Heart left ventricle (tissue), 16 donors: ENCODE data around the gene GSTM4. TPM values are rescaled to one million over a fixed set of nuclear protein-coding genes. Genes with fewer than 3 reads are reported as not detected.
A peak's percentile ranks its signal among the peaks of the same experiment; 100 is the strongest.

Source experiments
- ATAC-seq, 4 donors: fragments of 200-7000 bp; cut with Tn5 transposase; one replicate each; pipeline ENCODE4 v1.9.1; 2020 to 2022; ENCODE audit warnings: moderate library complexity in 4 of 4, mild to moderate bottlenecking in 3 of 4, moderate number of reproducible peaks in 1 of 4
- DNase-seq, 5 donors: peaks; one replicate each; pipeline ENCODE4 v3.0.0-alpha.2; 2020
- H3K27ac ChIP-seq, 12 donors: fragments of 200-600 bp; sonication (generic) in 4 of 12; one replicate each; pipeline versions ENCODE4 v1.5.0 to v1.8.0; 2016 to 2022; ENCODE audit warnings: mild to moderate bottlenecking in 2 of 12
- H3K27me3 ChIP-seq, 9 donors: fragments of 200-600 bp; sonication (generic) in 2 of 9; one replicate each; pipeline versions ENCODE4 v1.5.1 to v1.8.0; 2016 to 2022; ENCODE audit warnings: mild to moderate bottlenecking in 3 of 9
- H3K36me3 ChIP-seq, 9 donors: fragments of 200-600 bp; sonication (generic) in 2 of 9; one replicate each; pipeline versions ENCODE4 v1.5.0 to v1.8.0; 2018 to 2022; ENCODE audit warnings: mild to moderate bottlenecking in 2 of 9
- H3K4me1 ChIP-seq, 12 donors: fragments of 200-600 bp; sonication (generic) in 4 of 12; one replicate each; pipeline versions ENCODE4 v1.5.0 to v1.8.0; 2016 to 2022; ENCODE audit warnings: mild to moderate bottlenecking in 3 of 12
- H3K4me3 ChIP-seq, 12 donors: fragments of 200-600 bp; sonication (generic) in 4 of 12; one replicate each; pipeline versions ENCODE4 v1.5.0 to v1.8.0; 2017 to 2022; ENCODE audit warnings: mild to moderate bottlenecking in 9 of 12, moderate library complexity in 4 of 12
- H3K9me3 ChIP-seq, 12 donors: fragments of 200-600 bp; sonication (generic) in 4 of 12; one replicate each; pipeline versions ENCODE4 v1.5.0 to v1.8.0; 2016 to 2022; ENCODE audit warnings: mild to moderate bottlenecking in 1 of 12
- CTCF ChIP-seq, 12 donors: fragments of 200-600 bp; sonication (generic) in 4 of 12; IDR thresholded peaks; one replicate each; pipeline versions ENCODE4 v1.5.0 to v1.8.0; 2018 to 2022; ENCODE audit warnings: antibody characterized with exemption in 12 of 12, mild to moderate bottlenecking in 5 of 12
- POLR2A ChIP-seq, 2 donors: fragments of 450-650 bp; IDR thresholded peaks; one replicate each; pipeline ENCODE4 v1.6.1; 2017; ENCODE audit warnings: antibody characterized with exemption in 2 of 2, mild to moderate bottlenecking in 2 of 2, moderate library complexity in 2 of 2
- WGBS, 4 donors: extraction: QIAGEN DNeasy Blood & Tissue Kit in 2 of 4; methylation state at CpG; one replicate each; pipeline versions ENCODE4 v1.1.5 to v1.1.7; 2013 to 2018; 5-methylcytosine and 5-hydroxymethylcytosine counted together
- intact Hi-C, 10 donors: fragments of 100-400 bp; cut with DNase I; formaldehyde crosslinking; loops; one replicate each; pipeline versions ENCODE4 v1.11.1 to v1.14.2; 2022
- polyA plus RNA-seq, 2 donors: library from polyadenylated mRNA; stranded (reverse); fragments of 200-250 nt; gene quantifications; one replicate each; pipeline ENCODE4 v1.2.3, GENCODE V29; 2013
- total RNA-seq, 9 donors: library from RNA; depleted of rRNA in 2 of 9; stranded (reverse); fragments of >200 nt in 2 of 9; fragmentation: NEBNext Ultra II Directional in 3 of 9; extraction: Animal tissue kit (Norgen Biotek cat#: 25700) in 3 of 9; gene quantifications; one replicate each; pipeline versions ENCODE4 v1.1.0 to v1.2.4, GENCODE V29; 2016 to 2023
- donor health status: ischemic (EF 13 %, LVEDD 7.1; RV severe dilation, severe dysfunction).
- donor health status: healthy with polysubstance abuse.
- donor health status: DM: no; HTN: yes; CAD: no.
- donor health status: DM: no; HTN: no; CAD: no.
- donor health status: ischemic (EF 25% LVEDD 6.9; RV normal size, moderate dysfunction).
- donor health status: ischemic (EF 25% LVEDD 5.7; RV mildly dilated, moderate dysfunction).
- donor health status: healthy.
- donor health status: DM: yes; HTN: yes; CAD: no.
- donor health status: ischemic (EF 35%, LVEDD 5.7; RV mildly dilated, moderate dysfunction).
- donor health status: nonischemic (EF 11% LVEDD 7.7; RV severe dilation, severe dysfunction).
- donor health status: DM: yes; HTN: yes; CAD: no.
- donor health status: PGD.
- donor health status: ischemic (EF 29% LVEDD 5.4; RV normal size, mild dysfunction).
- donor health status: nonischemic (EF 23%, LVEDD 6.1; RV moderate dilation, normal function).

GSTM4 gene
- total and polyA plus RNA-seq, 11 donors = 21.7 to 48.4 (median 42.1) TPM

GRCh38 chr1:109620401-109620791 is 35.5 kb upstream of the GSTM4 start:
- WGBS, 4 donors = 0 to 2% (median 0%) methylated on average over 6 to 9 of the region's 9 CpGs
- ATAC-seq (peak; percentile 3 to 50 (median 33)), DNase-seq (peak in 2 of 5 donors; percentile 58 to 66)
- intact Hi-C loops = loop anchor here in 2 of 10 donors (2.0 to 5.0 kb wide), 2 partner anchors 73 to 74 kb away; partner anchors contain the start of gene GNAI3 (in 1 of the 2)
- Histone ChIP-seq H3K36me3 (no peaks in the 10 kb centered on the region), H3K9me3 (no peaks in the 10 kb centered on the region), H3K4me3 (peak overlapping the region; percentile 46 to 86 (median 68)), H3K27me3 (no peaks in the 10 kb centered on the region), H3K4me1 (peaks cover 0 to 89% (median 34%) of the 10 kb centered on the region in 12 donors), H3K27ac (peak overlapping the region; percentile 28 to 96 (median 80))
- no peak for TF ChIP-seq POLR2A (IDR thresholded peaks at IDR 0.05)
- TF ChIP-seq CTCF (IDR thresholded peaks at IDR 0.05) = no peak

- Histone ChIP-seq H3K4me1 (peaks cover 0 to 84% (median 34%) of the 10 kb centered on the region in 12 donors), H3K36me3 (peaks cover 0 to 2% (median 0%) of the 10 kb centered on the region in 9 donors)
These were observed 35.0 kb upstream of the GSTM4 start for GRCh38 chr1:109620841-109621286.

GRCh38 chr1:109621379-109622136 is 34.3 kb upstream of the GSTM4 start:
- ATAC-seq (no peak), DNase-seq (no peak)
- TF ChIP-seq POLR2A (IDR thresholded peaks at IDR 0.05) (no peak), CTCF (IDR thresholded peaks at IDR 0.05) (no peak)
- Histone ChIP-seq H3K4me3 (peak overlapping the region in 11 of 12 donors; percentile 50 to 86 (median 72)), H3K4me1 (peaks cover 0 to 77% (median 34%) of the 10 kb centered on the region in 12 donors), H3K9me3 (no peaks in the 10 kb centered on the region), H3K36me3 (peaks cover 0 to 9% (median 2%) of the 10 kb centered on the region in 9 donors), H3K27ac (peak overlapping the region in 8 of 12 donors; percentile 71 to 96 (median 84)), H3K27me3 (no peaks in the 10 kb centered on the region)
- intact Hi-C loops = loop anchor here in 2 of 10 donors (2.0 to 5.0 kb wide), 2 partner anchors 74 to 75 kb away; partner anchors contain the start of gene GNAI3 (in 1 of the 2)
- WGBS, 4 donors = 57 to 70% (median 59%) methylated on average over 13 of the region's 13 CpGs

More at GRCh38 chr1:109620841-109621286, 35.0 kb upstream of the GSTM4 start:
- WGBS, 4 donors = 1 to 4% (median 2%) methylated on average over 6 to 18 of the region's 18 CpGs
- TF ChIP-seq CTCF (IDR thresholded peaks at IDR 0.05) (no peak), POLR2A (IDR thresholded peaks at IDR 0.05) (no peak)
- peak; percentile 67 to 87 (median 79) for ATAC-seq
- intact Hi-C loops = loop anchor here in 2 of 10 donors (2.0 to 5.0 kb wide), 2 partner anchors 74 kb away; partner anchors contain the start of gene GNAI3 (in 1 of the 2)
- Histone ChIP-seq H3K27ac (peak overlapping the region; percentile 28 to 96 (median 80)), H3K27me3 (no peaks in the 10 kb centered on the region), H3K4me3 (peak overlapping the region; percentile 46 to 86 (median 68)), H3K9me3 (no peaks in the 10 kb centered on the region)
- peak; percentile 93 to 97 (median 96) for DNase-seq
